GM18526 (cell line): ENCODE data around the gene CAD.

Experiments
- POLR2A ChIP-seq: IDR thresholded peaks from 3 replicates; pipeline ENCODE4 v1.6.1; 2011; ENCODE audit not compliant: insufficient read length; ENCODE audit errors: extremely low read depth

The CAD gene

GRCh38 chr2:27212626-27213471, 4.3 kb upstream of the CAD start:
- TF ChIP-seq POLR2A, result no peak

GRCh38 chr2:27214941-27215340, 2.2 kb upstream of the CAD start:
- TF ChIP-seq POLR2A, result no peak

DNA sequence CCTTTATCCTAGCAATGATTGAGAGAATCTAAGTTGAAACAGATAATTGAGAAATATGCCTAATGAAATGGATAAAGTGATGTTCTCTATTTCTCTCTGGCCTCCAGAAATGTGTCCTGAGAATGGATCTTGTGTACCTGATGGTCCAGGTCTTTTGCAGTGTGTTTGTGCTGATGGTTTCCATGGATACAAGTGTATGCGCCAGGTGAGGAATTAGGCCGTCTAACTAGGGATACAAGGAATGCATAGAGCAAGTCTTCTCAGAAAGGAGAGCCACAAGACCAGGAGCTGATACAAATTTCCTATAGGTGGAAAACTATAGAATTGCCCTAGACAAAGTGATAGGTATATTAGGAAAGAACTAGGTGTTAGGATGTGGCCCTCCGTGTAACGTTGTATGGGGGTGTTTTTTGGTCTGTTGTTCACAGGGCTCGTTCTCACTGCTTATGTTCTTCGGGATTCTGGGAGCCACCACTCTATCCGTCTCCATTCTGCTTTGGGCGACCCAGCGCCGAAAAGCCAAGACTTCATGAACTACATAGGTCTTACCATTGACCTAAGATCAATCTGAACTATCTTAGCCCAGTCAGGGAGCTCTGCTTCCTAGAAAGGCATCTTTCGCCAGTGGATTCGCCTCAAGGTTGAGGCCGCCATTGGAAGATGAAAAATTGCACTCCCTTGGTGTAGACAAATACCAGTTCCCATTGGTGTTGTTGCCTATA, 592 bp upstream of the CAD start:
- no peak for TF ChIP-seq POLR2A

DNA sequence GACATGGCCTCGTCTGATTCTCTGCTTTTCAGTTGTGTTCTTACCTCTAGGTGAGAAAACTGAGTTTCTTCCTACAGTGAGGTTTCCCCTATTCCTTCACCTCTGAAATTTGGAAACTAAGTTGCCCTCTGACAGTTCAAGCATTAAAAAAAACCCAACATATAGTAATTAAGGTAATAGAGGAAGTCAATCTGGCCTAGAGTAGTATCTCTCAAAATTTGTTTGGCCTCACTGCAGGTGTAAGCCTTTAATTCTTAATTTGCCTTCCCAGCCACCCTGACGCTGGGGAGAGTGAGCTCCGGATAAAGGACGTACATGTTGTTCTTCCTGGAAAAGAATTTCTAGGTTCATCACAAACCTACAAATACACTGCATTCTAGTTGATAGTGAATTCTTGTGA, 1.4 kb downstream of the CAD start:
- no peak for TF ChIP-seq POLR2A

GRCh38 chr2:27219091-27219490, 1.9 kb downstream of the CAD start:
- TF ChIP-seq POLR2A, result no peak

DNA sequence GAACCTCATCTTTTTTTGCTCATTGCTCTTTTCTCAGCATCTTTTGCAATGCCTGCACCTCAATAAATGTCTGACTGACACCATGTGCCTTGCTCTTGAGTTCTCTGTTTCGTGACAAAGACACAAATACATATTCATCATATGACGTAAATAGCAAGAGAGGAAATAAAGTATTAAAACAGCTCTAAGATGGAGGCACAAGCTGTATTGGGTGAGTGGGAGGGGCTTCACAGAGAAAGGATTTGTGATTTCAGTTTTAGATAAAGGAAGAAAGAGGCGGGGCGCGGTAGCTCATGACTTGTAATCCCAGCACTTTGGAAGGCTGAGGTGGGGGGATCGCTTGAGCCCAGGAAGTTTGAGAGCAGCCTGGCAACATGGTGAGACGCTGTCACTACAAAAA, 2.9 kb downstream of the CAD start:
- no peak for TF ChIP-seq POLR2A

DNA sequence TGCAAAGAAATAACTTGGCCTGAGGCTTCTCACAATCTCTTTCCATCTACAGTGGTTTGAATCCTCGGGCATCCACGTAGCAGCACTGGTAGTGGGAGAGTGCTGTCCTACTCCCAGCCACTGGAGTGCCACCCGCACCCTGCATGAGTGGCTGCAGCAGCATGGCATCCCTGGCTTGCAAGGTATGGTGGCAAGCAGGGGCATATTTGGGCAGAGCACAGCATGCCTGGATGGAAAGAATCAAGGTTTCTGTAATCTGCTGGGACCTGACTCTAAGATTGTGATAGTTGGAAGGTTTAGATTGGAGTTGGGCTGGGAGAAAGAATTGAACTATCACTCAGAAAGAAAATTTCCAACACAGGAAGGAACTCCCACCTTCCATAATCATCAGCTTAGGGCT, 4.0 kb downstream of the CAD start:
- TF ChIP-seq POLR2A, result no peak

DNA sequence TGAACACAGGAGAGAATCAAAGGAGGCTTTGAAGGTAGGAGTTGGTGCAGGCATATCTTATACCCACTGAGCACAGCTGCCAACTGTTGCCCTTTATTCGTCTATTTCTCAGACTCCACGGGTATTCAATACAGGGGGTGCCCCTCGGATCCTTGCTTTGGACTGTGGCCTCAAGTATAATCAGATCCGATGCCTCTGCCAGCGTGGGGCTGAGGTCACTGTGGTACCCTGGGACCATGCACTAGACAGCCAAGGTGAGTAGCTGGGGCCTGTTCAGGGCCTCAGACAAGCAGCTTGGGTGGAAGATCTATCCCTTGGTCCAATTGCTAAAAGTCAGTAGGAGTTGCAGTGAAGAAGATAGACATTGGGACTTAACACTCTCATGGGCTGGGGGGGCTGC, 5.2 kb downstream of the CAD start:
- TF ChIP-seq POLR2A, result no peak

DNA sequence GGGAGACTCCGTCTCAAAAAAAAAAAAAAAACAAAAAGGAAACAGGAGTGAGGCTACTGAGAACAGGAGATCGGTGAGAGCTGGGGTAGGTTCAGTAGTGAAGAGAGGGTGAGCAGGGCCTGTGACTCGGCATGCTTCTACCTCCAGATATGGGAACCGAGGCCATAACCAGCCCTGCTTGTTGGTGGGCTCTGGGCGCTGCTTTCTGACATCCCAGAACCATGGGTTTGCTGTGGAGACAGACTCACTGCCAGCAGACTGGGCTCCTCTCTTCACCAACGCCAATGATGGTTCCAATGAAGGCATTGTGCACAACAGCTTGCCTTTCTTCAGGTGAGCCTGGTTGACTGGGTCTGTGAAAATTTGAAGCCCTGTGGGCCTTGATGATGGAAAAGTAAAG, 6.2 kb downstream of the CAD start:
- TF ChIP-seq POLR2A, result no peak

DNA sequence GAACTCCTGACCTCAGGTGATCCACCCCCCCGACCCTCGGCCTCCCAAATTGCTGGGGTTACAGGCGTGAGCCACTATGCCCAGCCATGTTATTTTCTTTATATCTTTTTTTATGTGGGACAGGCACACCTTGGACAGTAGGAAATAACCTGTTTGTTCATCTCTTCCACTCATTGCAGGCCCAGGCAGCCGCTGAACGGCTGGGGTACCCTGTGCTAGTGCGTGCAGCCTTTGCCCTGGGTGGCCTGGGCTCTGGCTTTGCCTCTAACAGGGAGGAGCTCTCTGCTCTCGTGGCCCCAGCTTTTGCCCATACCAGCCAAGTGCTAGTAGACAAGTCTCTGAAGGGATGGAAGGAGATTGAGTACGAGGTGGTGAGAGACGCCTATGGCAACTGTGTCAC, 8.4 kb downstream of the CAD start:
- TF ChIP-seq POLR2A, result no peak

- no peak for TF ChIP-seq POLR2A
These were observed 10.3 kb downstream of the CAD start for GRCh38 chr2:27227501-27227900.

DNA sequence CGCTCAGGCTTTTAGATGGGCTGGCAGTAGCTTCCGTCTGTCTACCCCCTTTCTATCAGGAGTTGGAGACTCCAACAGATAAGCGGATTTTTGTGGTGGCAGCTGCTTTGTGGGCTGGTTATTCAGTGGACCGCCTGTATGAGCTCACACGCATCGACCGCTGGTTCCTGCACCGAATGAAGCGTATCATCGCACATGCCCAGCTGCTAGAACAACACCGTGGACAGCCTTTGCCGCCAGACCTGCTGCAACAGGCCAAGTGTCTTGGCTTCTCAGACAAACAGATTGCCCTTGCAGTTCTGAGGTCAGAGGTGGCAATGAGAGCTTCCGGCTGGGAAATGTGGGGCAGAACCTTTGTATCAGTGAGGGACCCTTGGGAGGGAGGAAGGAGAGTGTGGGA, 14.8 kb downstream of the CAD start:
- no peak for TF ChIP-seq POLR2A

- no peak for TF ChIP-seq POLR2A
These were observed 16.2 kb downstream of the CAD start for GRCh38 chr2:27233341-27233740.

- TF ChIP-seq POLR2A, result no peak
These were observed 19.0 kb downstream of the CAD start for GRCh38 chr2:27236136-27236535.

DNA sequence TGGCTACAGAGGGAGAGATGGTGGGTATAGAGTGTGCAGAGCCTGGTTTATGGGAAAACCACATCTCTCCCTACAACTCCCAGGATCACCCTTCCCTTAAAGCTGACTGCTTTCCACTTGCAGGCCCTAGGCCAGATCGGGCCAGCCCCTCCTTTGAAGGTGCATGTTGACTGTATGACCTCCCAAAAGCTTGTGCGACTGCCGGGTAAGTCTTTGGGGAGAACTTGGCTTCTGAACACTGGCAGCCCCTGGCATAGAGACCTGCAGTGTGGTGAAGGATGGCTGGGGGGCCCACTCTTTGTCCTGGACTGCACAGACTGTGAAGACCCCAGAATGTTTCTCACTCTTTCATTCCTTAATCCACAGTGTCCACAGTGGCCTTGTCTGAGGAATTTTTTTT, 19.5 kb downstream of the CAD start:
- TF ChIP-seq POLR2A, result no peak

DNA sequence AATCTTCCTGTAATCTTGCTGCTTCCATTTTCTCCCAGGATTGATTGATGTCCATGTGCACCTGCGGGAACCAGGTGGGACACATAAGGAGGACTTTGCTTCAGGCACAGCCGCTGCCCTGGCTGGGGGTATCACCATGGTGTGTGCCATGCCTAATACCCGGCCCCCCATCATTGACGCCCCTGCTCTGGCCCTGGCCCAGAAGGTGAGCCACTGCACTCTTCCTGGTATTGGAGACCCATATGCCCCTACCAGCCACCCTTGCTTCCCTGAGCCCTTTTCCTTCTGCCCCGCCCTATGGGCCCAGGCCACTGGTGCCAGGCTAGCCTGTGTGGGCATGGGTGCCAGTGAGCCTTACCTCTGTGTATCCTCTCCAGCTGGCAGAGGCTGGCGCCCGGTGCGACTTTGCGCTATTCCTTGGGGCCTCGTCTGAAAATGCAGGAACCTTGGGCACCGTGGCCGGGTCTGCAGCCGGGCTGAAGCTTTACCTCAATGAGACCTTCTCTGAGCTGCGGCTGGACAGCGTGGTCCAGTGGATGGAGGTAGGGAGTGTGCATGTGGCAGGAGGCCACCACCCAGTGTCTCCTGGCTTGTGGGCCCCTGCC, 20.3 kb downstream of the CAD start:
- TF ChIP-seq POLR2A, result no peak
